Mucosa of stomach (tissue), 1 donor: ENCODE data around the gene CHIC2.
"Not testable (repeated sequence)": the region's sequence is repeated elsewhere in the genome, so short reads cannot be mapped to it uniquely, and the experiment has no call there.

Source experiments
- H3K27me3 ChIP-seq: one replicate; pipeline ENCODE4 v1.7.0; 2013; ENCODE audit warnings: mild to moderate bottlenecking, low read length; ENCODE audit not compliant: control insufficient read depth, insufficient read depth
- H3K36me3 ChIP-seq: one replicate; pipeline ENCODE4 v1.7.0; 2013; ENCODE audit warnings: low read length; ENCODE audit not compliant: control insufficient read depth, insufficient read depth
- H3K4me1 ChIP-seq: one replicate; pipeline ENCODE4 v1.7.0; 2013; ENCODE audit warnings: mild to moderate bottlenecking, low read length; ENCODE audit not compliant: control insufficient read depth, insufficient read depth
- H3K4me3 ChIP-seq: one replicate; pipeline ENCODE4 v1.7.0; 2013; ENCODE audit warnings: low read length
- H3K9ac ChIP-seq: one replicate; pipeline ENCODE4 v1.7.0; 2013; ENCODE audit warnings: mild to moderate bottlenecking, low read length, moderate library complexity
- H3K9me3 ChIP-seq: one replicate; pipeline ENCODE4 v1.7.0; 2013; ENCODE audit warnings: mild to moderate bottlenecking, low read length, moderate library complexity; ENCODE audit not compliant: control insufficient read depth
- donor health status: Pancreatic carcinoma.

CHIC2 gene

GRCh38 chr4:54050214-54050904 lies 14.0 kb downstream of the CHIC2 start:
- H3K9me3 ChIP-seq, result no peaks in the 10 kb centered on the region
- H3K36me3 ChIP-seq, result no peaks in the 10 kb centered on the region
- peaks cover 10% of the 10 kb centered on the region for H3K4me1 ChIP-seq
- no peak overlapping the region for H3K4me3 ChIP-seq
- H3K27me3 ChIP-seq, result no peaks in the 10 kb centered on the region
- H3K9ac ChIP-seq, result no peak overlapping the region

- not testable (repeated sequence) for H3K27me3 ChIP-seq, H3K9ac ChIP-seq, H3K4me1 ChIP-seq, H3K9me3 ChIP-seq, H3K36me3 ChIP-seq, H3K4me3 ChIP-seq
Observed at GRCh38 chr4:54043630-54044029, 20.8 kb downstream of the CHIC2 start.

GRCh38 chr4:54041933-54042332 lies 22.5 kb downstream of the CHIC2 start:
- Histone ChIP-seq H3K27me3 (no peaks in the 10 kb centered on the region), H3K4me3 (no peak overlapping the region), H3K4me1 (no peaks in the 10 kb centered on the region), H3K9ac (no peak overlapping the region), H3K36me3 (no peaks in the 10 kb centered on the region), H3K9me3 (no peaks in the 10 kb centered on the region)

DNA sequence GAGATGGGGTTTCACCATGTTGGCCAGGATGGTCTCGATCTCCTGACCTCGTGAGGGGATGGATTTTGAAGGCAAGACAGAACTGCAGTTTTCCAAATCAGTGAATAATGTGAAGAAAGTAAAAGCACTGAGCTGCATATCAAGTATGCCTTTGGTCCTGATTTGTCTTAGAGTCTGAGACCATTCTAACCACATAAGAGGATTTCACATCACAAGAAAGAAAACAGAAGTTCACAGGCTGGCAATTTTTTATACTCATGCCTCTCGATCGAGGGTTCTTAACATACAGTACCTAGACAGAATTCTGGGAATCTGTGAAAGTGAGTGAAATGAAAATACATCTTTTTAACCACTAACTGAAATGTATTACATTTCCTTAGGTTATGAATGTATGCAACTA lies 23.3 kb downstream of the CHIC2 start:
- Histone ChIP-seq H3K9ac (no peak overlapping the region), H3K4me3 (no peak overlapping the region), H3K27me3 (no peaks in the 10 kb centered on the region), H3K36me3 (no peaks in the 10 kb centered on the region), H3K9me3 (no peaks in the 10 kb centered on the region), H3K4me1 (no peaks in the 10 kb centered on the region)

DNA sequence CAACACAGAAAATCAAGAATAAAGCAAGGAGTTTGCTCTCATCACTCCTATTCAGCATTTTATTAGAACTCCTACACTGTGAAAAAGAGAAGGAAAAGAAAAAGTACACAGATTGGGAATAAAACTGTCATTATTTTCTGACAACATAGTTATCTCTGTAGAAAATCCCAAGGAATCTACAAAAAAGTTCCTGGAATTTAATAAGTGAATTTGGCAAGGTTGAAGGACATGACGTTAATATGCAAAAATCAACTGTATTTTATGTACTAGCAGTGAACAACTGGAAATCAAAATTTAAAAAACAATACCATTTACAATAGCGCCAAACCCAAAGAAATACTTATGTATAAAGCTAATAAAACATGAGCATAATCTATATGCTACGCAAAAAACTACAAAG lies 26.3 kb downstream of the CHIC2 start:
- Histone ChIP-seq H3K36me3 (no peaks in the 10 kb centered on the region), H3K9ac (no peak overlapping the region), H3K4me1 (no peaks in the 10 kb centered on the region), H3K9me3 (no peaks in the 10 kb centered on the region), H3K4me3 (no peak overlapping the region), H3K27me3 (no peaks in the 10 kb centered on the region)

DNA sequence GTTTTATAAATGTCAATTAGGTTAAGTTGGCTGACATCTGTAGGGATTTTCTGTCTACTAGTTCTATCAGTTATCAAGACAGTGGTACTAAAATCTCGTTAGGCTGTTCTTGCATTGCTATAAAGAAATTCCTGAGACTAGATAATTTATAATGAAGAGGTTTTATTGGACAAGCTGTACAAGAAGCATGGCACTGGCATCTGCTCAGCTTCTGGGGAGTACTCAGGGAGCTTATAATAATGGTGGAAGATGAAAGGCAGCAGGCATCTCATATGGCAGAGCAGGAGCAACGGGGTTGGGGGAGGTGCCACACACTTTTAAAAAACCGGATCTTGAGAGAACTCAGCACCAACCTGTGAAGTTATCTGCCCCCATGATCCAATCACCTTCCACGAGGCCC lies 28.2 kb downstream of the CHIC2 start:
- Histone ChIP-seq H3K27me3 (no peaks in the 10 kb centered on the region), H3K9ac (no peak overlapping the region), H3K9me3 (no peaks in the 10 kb centered on the region), H3K4me1 (no peaks in the 10 kb centered on the region), H3K4me3 (no peak overlapping the region), H3K36me3 (no peaks in the 10 kb centered on the region)

DNA sequence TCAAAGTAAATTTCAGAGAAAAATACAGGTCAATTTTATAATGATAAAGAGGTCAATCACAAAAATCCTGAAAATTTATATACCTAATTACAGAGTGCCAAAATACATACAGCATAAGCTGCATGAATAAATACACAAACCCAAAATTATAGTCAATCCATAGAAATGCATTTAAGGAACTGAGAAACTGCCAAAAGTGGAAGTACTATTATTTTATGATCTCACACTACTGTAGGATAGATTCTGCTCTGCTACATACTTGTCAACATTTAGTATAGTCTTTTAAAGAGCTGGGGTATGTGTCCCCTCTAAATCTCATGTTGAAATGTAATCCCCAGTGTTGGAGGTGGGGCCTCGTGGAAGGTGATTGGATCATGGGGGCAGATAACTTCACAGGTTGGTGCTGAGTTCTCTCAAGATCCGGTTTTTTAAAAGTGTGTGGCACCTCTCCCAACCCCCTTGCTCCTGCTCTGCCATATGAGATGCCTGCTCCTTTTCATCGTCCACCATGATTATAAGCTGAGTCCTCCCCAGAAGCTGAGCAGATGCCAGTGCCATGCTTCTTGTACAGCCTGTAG lies 31.8 kb downstream of the CHIC2 start:
- Histone ChIP-seq H3K36me3 (no peaks in the 10 kb centered on the region), H3K9ac (no peak overlapping the region), H3K4me3 (no peak overlapping the region), H3K9me3 (no peaks in the 10 kb centered on the region), H3K27me3 (no peaks in the 10 kb centered on the region), H3K4me1 (no peaks in the 10 kb centered on the region)

- no peak overlapping the region for H3K9ac ChIP-seq
- H3K4me3 ChIP-seq, result no peak overlapping the region
- H3K4me1 ChIP-seq, result peaks cover 5% of the 10 kb centered on the region
- H3K36me3 ChIP-seq, result no peaks in the 10 kb centered on the region
- no peaks in the 10 kb centered on the region for H3K9me3 ChIP-seq
- H3K27me3 ChIP-seq, result no peaks in the 10 kb centered on the region
Observed at GRCh38 chr4:54027311-54027710, 37.1 kb downstream of the CHIC2 start.

- Histone ChIP-seq H3K27me3 (no peaks in the 10 kb centered on the region), H3K9me3 (no peaks in the 10 kb centered on the region), H3K36me3 (no peaks in the 10 kb centered on the region), H3K9ac (no peak overlapping the region), H3K4me1 (peaks cover 5% of the 10 kb centered on the region), H3K4me3 (no peak overlapping the region)
Observed at GRCh38 chr4:54025582-54025981, 38.8 kb downstream of the CHIC2 start.

DNA sequence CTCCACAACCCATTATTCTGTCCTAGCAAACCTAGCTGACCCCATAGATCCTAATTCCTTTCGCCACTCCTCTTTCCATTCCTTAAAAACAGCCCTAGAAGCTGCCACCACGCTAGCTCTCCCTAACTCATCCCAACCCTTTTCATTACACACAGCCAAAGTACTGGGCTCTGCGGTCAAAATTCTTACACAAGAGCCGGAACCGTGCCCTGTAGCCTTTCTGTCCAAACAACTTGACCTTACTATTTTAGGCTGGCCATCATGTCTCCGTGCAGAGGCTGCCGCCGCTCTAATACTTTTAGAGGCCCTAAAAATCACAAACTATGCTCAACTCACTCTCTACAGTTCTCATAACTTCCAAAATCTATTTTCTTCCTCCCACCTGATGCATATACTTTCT lies 41.4 kb downstream of the CHIC2 start:
- not testable (repeated sequence) for H3K36me3 ChIP-seq, H3K4me1 ChIP-seq, H3K4me3 ChIP-seq, H3K9me3 ChIP-seq, H3K27me3 ChIP-seq, H3K9ac ChIP-seq

- Histone ChIP-seq H3K36me3 (no peaks in the 10 kb centered on the region), H3K4me3 (no peak overlapping the region)
Observed at GRCh38 chr4:54017974-54018373, 46.4 kb downstream of the CHIC2 start.

GRCh38 chr4:54017308-54017707 lies 47.1 kb downstream of the CHIC2 start:
- Histone ChIP-seq H3K9me3 (no peaks in the 10 kb centered on the region), H3K4me3 (no peak overlapping the region), H3K4me1 (no peaks in the 10 kb centered on the region), H3K27me3 (no peaks in the 10 kb centered on the region), H3K9ac (no peak overlapping the region), H3K36me3 (no peaks in the 10 kb centered on the region)

More at GRCh38 chr4:54017974-54018373, 46.4 kb downstream of the CHIC2 start:
- Histone ChIP-seq H3K27me3 (no peaks in the 10 kb centered on the region), H3K4me1 (no peaks in the 10 kb centered on the region), H3K9me3 (no peaks in the 10 kb centered on the region), H3K9ac (no peak overlapping the region)

DNA sequence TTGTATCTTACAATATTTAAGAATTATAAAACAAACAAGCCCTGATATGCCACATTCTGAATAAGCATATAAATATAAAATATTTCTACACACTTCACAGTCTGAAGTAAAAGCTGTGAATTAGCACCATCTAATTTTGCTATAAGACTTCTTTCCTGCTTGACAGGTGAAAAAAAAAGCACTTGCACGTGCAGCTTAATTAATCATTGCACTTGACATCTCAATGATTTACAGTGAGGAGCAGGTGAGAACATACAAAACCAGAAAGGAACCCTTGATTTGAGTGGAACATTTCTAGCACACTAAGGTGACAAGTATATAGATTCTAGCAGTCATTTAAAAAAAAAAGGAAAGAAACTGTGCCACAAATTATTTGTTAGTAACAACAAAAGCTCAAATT lies 47.9 kb downstream of the CHIC2 start:
- Histone ChIP-seq H3K27me3 (no peaks in the 10 kb centered on the region), H3K9me3 (no peaks in the 10 kb centered on the region), H3K36me3 (no peaks in the 10 kb centered on the region), H3K9ac (no peak overlapping the region), H3K4me1 (no peaks in the 10 kb centered on the region), H3K4me3 (no peak overlapping the region)
